Measurements from ENCODE around the gene CD3E.
A peak's percentile ranks its signal among the peaks of the same experiment; 100 is the strongest.

The CD3E gene
- long read RNA-seq, donor 1, result 0 reads
- long read RNA-seq, donor 2, result 0 reads
- long read RNA-seq, donor 3, result 0 reads
- long read RNA-seq, donor 4, result 0 reads
- long read RNA-seq, donor 5, result 0 reads
- long read RNA-seq, donor 6, result 0 reads
- long read RNA-seq, donor 7, result 0 reads
- long read RNA-seq, donor 8, result 0 reads

DNA sequence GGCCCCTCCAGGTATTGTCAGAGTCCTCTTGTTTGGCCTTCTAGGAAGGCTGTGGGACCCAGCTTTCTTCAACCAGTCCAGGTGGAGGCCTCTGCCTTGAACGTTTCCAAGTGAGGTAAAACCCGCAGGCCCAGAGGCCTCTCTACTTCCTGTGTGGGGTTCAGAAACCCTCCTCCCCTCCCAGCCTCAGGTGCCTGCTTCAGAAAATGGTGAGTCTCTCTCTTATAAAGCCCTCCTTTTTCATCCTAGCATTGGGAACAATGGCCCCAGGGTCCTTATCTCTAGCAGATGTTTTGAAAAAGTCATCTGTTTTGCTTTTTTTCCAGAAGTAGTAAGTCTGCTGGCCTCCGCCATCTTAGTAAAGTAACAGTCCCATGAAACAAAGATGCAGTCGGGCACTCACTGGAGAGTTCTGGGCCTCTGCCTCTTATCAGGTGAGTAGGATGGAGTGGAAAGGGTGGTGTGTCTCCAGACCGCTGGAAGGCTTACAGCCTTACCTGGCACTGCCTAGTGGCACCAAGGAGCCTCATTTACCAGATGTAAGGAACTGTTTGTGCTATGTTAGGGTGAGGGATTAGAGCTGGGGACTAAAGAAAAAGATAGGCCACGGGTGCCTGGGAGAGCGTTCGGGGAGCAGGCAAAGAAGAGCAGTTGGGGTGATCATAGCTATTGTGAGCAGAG is at the start of gene CD3E:
CD3E (plus strand) TSS at position 163 of the 681 bp plus-strand sequence; CDS start at position 386, 223 bp downstream.
- no peak for DNase-seq

DNA sequence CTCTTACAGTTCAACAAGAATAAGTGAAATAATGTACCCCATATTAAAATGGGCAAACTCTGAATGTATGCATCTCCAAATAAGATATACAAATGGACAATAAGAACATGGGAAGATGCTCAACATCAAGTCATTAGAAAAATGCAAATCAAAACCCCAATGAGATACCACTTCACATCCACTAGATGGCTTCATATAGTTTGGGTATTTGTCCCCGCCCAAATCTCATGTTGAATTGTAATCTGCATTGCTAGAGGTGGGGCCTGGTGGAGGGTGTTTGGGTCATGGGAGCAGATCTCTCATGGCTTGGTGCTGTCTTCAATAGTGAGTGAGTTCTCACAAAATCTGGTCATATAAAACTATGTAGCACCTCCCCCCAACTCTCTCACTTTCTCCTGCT is 46.1 kb upstream of the CD3E start:
- no peak for DNase-seq

DNA sequence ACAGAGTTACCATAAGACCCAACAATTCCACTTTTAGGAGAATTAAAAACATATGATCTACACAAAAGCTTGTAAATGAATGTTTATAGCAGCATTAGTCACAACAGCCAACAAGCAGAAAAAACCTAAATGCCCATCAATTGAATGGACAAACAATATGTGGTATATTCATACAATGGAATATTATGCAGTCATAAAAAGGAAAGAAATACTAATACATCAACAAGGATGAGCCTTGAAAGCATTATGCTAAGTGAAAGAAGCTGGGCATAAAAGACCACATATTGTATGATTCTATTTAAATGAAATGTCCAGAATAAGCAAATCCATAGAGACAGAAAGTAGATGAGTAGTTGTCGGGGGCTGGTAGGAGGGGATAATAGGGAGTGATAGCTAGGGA is 45.4 kb upstream of the CD3E start:
- DNase-seq, result no peak

DNA sequence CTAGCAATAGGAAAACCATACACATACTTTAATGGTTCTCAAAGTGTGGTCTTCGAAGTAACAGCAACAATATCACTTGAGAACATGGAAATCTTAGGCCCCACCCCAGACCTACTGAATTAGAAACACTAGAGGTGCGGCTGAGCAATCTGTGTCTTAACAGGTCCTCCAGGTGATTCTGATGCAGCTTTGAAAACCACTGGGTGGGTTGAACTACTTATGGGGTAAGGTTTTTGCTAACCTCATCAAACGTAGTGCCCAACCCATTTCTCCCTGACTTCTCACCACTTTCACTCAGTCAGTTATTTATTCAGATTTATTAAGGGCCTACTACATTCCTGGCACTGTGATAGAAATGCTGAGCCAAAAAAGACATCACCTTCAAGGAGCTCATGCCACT is 44.2 kb upstream of the CD3E start:
- DNase-seq, result no peak

DNA sequence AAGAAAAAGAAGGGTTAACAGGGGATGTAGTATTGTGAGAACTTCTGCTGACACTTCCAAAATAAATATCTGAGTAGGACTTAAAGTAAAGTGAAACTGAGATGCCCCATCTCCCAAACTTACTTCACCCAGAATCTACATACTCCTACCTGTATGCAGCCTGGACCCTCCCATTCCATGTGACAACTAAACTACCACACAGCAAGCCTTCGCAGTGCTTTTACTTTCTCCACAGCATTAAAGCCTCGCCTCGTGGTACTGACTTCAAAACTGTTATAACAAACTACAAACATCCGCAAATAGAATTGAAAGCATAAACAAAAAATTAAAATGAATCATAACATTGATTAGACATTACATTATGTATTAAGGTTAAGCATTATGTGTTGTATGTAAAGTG is 41.4 kb upstream of the CD3E start:
- no peak for DNase-seq

DNA sequence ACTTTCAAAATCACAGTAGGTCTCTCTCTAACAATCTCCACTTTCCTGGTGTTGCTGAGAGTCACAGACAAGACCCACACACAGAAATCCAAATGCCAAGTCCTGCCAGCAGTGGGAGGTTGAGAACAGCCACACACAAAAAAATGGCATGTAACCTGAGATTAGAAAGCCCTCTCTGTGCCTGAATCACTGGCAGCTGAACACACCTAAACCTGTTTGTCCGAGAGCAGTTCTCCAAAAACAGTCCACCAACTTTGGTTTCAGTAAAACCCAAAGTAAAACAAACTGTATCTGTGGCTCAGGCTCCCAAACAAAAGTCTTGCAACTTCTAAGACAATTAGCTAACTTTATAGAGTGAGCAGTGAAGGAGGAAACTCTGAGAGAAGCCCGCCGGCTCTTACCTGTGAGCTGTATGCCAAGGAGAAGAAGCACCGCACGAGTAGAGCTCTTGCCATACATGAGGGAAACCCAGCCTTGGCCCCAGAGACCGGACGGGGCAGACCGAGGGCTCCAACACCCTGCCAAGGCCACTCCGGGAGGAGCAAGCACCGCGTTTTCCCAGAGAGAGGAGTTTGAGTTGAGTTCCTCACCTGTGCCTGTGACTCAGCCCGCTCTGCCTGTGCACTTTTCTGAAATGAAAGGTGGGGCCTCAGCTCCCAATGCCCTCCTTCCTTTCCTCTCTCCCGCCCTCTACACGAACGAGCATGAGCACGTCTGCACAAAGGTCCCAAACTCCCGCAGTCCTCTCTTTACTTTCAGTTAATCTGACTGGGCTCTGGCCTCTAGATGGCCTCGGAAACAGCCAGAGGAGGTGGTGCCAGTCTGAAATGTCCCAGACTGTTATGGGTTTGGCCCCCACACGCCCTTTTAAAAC is 40.6 kb upstream of the CD3E start, which contains the start of gene MPZL2:
MPZL2 (minus strand) TSS at position 603 of the 874 bp plus-strand sequence; CDS start at position 459, 144 bp downstream.
- peak; percentile 75 for DNase-seq

DNA sequence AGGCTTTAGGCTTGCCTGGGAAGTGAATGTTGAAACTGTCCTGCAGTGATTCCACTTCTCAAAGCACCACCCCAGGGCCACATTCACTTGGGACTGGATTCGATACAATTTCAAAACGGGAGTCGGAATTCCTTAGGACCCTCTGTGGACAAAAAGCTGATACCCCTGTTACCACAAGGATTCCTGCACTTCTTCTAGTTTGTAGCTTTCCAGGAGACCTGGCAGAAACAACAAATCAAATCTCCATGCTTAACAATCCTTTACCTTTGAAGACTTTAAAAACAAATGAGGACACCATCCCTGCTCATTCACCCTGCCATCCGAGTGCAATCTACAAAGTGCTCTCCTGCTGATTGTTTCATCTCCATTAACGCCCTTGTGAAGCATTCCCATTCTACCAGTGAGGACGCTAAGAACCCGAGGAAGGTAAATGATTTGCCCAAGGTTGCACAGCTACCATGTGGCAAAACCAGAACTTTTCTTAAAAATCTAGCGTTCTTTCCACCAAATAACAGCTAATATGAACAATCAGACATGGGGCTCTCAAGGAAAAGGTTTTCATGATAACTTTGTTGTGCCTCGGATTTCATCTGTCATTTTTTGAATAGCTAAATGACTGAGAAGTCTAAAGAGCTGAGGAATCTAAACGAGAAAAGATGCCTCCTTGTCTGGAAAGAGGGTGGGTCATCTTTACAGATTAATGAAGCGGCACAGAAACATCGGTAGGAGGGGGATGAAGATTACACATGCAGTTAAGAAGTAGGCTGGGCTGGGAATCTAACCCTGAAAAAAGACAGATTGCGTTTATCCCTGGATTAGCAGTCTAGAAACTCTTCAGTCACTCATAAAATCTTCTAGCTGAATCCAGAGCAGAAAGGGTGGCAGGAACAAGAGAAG is 39.7 kb upstream of the CD3E start:
- DNase-seq, result peak; percentile 44

DNA sequence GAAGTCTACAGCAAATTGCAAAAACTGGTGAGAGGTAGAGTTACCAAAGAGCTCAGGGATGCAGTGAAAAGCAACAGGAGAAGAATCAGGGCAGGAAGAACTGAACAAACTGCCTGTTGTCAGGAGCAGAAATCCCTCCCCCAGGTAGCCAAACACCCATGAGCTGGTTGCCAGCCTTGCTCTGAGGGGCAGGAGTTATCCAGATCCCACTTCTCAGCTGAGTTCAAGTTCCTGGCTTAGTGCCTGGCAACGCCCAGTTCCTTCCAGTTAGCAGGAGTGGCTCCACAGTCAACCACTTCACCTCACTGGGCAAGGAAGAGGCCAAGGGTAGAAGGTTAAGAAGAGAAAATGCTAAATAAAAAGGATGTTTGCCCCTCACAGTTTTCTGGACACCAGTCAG is 38.6 kb upstream of the CD3E start:
- no peak for DNase-seq

DNA sequence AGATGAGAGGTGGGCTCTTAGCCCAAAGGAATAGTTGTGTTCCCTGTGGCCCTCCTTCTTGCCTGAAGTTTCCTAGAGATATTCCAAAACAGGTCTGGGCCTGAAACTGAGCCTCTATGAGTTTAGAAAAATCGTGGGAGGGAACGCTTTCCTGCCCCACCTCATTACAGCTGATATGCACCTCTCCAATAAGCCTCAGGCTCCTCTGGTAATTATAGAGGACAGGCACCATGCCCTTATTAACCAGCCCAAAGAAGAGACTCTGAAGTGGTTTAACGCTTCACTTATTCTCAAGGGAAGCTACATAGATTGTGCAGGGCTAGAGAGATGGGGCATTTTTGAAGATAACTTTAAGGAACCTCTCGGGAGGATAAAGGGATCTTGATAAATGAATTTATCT is 37.0 kb upstream of the CD3E start:
- no peak for DNase-seq

DNA sequence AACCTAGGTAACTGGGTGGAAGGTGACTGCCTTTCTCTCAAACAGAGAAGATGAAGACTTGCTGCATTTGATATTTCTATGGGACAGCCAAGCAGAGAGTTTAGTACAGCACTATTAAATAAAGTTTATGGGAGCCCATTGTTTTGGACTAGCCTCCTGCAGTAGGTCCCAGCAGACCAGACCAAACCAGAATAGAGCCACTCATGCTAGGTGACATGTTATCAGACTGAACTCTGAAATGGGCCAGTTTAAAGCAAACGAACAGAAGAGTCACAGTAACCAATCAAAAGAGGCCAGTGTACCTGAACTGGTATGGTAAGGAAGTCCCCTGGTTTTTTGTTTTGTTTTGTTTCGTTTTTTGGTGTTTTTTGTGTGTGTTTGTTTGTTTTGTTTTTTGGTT is 32.5 kb upstream of the CD3E start:
- DNase-seq, result no peak

DNA sequence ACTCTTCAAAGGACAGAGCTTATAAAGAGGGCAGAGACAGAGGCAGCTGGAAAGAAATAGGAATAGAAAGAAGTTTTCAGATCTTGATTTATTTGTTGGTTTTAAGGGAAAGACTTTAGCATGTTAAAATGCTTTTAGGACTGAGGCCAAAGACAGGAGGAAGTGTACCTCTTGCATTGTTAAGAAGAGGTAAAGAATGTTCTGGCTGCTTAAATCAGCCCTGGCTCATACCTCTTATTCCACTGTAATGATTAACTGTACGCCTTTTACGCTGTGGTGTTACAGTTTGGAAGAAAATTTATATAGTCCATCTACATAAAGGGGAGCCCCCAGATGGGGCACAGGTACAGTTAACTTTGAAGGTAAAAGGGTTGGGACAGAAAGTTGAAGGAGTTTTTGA is 30.3 kb upstream of the CD3E start:
- no peak for DNase-seq

DNA sequence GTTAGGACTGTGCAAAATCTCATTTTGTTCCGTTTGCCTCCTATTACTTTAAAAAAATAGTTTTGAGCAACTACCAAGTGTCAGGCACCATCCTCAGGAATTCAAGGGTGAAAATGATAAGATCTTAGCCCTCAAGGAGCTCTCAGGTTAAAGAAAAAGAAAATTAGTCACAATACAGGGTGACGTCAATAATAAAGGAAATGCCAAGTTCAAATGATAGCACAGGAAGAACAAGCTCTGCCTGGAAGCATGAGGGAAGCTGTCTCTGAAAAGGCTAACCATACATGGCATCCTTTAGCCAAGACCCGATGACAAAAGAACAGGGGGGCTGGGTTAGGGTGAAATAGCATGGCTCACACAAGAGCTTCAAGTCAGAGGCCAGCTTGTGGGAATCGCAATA is 29.4 kb upstream of the CD3E start:
- no peak for DNase-seq

DNA sequence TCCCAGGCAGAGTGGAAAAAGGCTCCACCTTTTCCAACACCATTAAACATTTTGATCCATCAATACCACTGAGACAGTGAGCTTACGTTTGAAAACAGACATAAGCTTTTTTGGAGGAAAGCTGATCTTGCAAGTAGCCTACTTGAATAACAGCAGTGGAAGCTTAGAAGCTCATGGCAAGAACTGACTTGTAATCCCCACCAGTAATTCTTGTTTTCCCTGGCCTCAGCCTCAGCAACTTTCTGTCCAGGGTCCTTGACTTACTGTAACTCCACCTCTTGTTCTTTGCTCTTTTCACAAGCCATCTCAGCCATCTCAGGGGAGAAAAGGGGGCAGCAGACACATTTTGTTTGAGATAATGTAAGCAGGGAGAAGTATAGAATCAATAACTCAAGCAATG is 28.1 kb upstream of the CD3E start:
- no peak for DNase-seq

DNA sequence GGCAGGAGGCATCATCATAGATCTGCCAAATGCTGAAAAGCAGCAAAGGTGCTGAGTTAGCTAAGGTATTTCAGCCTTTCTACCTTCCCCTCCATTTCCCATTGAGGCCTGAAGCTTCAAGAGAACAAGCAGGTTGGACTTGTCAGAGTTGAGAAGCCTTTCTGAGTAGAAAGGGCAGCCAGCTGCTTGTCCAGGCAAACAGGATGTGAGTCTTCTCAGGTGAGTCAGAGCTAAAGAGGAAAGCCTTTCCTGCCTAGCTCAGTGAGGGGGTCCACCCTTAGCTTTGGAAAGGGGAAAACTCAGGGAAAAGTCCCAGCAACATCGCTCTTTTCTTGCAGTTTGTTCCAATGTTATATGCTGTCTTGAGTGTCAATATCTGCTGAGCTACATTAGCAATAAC is 27.2 kb upstream of the CD3E start:
- DNase-seq, result no peak

DNA sequence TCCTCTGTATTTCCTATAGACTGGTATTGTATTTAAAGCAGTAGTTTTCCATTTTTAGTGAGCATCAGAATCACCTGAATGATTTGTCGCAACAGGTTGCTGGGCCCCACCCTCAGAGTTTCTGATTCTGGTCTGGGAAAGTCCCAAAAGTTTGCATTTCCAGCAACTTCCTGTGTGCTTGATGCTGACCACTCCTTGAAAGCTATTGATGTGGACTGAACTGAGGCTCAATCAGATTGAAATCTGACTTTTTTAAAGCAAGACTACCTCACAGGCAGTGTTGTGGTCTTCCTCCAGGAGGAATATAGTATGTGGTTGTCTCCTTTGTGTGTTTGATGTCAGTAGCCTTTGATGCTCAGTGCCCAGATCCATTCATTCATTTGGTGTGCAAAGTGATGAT is 23.2 kb upstream of the CD3E start:
- no peak for DNase-seq

DNA sequence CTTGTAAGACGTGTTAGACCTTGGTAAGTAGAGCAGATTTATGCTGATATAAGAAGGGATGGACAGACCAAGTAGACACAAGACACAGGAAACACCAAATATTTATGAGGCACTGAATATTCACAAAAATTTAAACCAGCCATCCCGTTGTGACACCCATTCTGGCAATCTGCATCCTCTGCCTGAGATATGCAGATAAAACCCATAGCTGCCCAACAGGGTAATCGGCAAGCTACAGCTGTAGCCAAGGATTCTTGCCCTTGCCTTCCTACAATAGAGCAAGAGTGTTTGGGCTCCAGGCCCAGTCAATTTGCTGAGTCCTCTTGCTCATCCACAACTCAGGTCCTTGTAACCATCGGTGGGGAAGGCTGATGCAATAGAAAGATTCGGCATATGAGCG is 21.9 kb upstream of the CD3E start:
- DNase-seq, result no peak

DNA sequence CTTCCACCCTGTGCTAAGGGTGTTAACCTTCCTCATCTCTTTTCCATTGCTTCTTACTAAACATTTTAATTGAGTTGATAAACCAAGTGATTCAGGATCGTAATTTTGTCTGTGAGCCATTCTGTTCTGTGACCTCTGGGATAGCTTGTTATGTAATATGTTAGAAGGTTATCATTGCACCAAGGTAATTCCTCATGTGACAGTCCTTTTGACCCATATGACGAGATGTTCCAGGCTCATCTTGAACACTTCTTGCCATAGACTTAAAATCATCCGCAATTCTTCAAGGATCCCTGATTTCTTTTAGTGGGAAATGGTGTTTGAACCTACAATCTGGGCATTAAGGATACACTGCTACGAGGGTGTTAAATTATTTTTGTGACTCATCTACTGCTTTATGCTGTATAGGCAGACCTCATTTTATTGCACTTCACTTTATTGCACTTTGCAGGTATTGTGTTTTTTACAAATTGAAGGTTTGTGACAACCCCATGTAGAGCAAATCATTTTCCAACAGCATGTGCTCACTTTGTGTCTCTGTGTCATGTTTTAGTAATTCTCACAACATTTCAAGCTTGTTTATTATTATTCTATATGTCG is 21.4 kb upstream of the CD3E start:
- DNase-seq, result no peak

DNA sequence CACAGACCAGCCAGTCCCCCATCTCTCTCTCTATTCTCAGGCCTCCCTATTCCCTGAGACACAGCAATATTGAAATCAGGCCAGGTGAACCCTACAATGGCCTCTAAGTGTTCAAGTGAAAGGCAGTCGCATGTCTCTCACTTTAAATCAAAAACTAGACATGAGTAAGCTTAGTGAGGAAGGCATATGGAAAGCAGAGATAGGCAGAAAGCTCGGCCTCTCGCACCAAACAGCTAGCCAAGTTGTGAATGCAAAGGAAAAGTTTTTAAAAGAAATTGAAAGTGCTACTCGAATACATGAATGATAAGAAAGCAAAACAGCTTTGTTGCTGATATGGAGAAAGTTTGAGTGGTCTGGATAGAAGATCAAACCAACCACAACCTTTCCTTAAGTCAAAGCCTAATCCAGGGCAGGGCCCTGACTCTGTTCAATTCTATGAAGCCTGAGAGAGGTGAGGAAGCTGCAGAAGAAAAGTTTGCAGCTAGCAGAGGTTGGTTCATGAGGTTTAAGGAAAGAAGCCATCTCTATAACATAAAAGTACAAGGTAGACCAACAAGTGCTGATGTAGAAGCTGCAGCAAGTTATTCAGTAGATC is 20.7 kb upstream of the CD3E start:
- no peak for DNase-seq

DNA sequence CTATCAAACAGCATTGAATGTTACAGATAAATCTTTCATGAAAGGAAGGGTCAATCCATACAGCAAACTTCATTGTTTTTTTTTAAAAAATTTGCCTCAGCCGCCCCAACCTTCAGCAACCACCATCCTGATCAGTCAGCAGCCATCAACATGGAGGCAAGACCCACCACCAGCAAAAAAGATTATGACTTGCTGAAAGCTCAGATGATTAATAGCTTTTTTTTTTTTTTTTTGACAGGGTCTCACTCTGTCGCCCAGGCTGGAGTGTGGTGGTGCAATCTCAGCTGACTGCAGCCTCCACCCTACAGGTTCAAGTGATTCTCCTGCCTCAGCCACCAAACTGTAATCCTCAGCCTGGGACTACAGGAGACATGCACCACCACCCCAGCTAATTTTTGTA is 18.0 kb upstream of the CD3E start:
- DNase-seq, result no peak

DNA sequence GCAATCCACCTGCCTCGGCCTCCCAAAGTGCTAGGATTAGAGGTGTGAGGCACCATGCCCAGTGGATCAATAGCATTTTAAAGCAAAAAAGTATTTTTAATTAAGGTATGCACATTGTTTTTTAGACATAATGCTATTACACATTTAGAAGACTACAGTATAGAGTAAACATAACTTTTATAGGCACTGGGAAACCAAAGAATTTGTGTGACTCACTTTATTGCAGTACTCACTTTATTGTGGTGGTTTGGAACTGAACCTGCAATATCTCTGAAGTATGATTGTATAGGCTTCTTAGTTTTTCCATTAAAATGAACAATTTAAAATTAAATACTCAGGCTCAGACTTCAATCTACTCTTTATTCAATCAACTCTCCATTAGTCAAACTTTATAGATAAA is 17.5 kb upstream of the CD3E start:
- no peak for DNase-seq

DNA sequence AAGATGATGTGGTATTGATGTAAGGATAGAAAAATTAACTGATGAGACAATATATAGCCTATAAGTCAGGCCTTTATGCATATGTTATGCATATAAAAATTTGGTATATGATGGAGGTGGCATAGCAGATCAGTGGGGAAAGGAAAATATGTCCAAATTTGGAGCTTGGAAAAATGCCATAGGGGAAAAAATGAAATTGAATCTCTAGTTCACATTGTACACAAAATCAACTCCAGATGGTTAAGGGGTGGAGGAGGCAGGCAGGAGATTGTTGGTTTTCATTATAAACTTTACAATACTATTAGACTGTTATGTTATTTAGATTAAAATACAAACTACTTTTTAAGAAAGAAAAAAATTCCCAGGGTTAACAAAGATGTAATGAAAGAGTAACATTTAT is 15.1 kb upstream of the CD3E start:
- no peak for DNase-seq

DNA sequence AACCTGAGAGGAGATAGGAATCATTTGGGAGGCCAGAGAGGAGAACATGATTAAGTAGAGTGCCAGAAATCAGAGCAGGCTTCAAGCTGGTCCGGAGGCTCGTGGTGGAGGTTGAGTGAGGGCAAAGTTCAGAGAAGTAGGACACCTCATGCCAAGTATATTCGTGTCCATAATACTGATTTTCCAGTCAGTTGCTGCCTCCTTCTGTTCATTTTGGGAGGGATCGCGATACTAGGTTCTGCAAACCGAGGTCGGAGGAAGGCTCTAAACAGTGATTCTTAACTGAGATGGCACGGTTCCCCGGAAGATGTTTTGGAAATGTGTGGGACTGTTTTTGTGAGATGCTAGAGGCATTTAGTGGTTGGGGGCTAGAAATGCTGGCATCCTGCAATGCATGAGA is 13.6 kb upstream of the CD3E start:
- no peak for DNase-seq
